Breast epithelium (tissue), 4 donors: ENCODE measurements around the gene FKRP. TPM values are rescaled to one million over a fixed set of nuclear protein-coding genes. Genes with fewer than 3 reads are reported as not detected.

Experiments used
- DNase-seq, 2 donors: peaks; one replicate each; pipeline ENCODE4 v3.0.0-alpha.2; 2019; ENCODE audit warnings: low spot score in 2 of 2
- H3K27ac ChIP-seq, 2 donors: fragments of 200-600 bp; sonication (generic) in 1 of 2; one replicate each; pipeline ENCODE4 v1.5.1; 2016 to 2019; ENCODE audit warnings: mild to moderate bottlenecking in 1 of 2
- H3K27me3 ChIP-seq, 2 donors: fragments of 200-600 bp; sonication (generic) in 1 of 2; one replicate each; pipeline versions ENCODE4 v1.5.1 to v1.6.0; 2017 to 2019; ENCODE audit warnings: control low read depth in 1 of 2, mild to moderate bottlenecking in 1 of 2
- H3K36me3 ChIP-seq: fragments of 200-600 bp; one replicate; pipeline ENCODE4 v1.5.1; 2019
- H3K4me1 ChIP-seq, 2 donors: fragments of 200-600 bp; sonication (generic); one replicate each; pipeline ENCODE4 v1.5.1; 2016 to 2019; ENCODE audit warnings: control low read depth in 1 of 2
- H3K4me3 ChIP-seq, 3 donors: fragments of 200-600 bp; sonication (generic); 1 replicate in 2 of 3; 2 replicates in 1 of 3; pipeline ENCODE4 v1.5.1; 2016 to 2019; ENCODE audit warnings: mild to moderate bottlenecking in 3 of 3, moderate library complexity in 2 of 3
- H3K9me3 ChIP-seq, 2 donors: fragments of 200-600 bp; sonication (generic) in 1 of 2; one replicate each; pipeline ENCODE4 v1.5.1; 2016 to 2019; ENCODE audit warnings: control low read depth in 1 of 2
- CTCF ChIP-seq, 3 donors: fragments of 450-650 bp; IDR thresholded peaks; one replicate each; pipeline ENCODE4 v1.5.1; 2016 to 2017; ENCODE audit warnings: antibody characterized with exemption in 3 of 3, mild to moderate bottlenecking in 3 of 3, moderate library complexity in 3 of 3
- POLR2A ChIP-seq: fragments of 450-650 bp; IDR thresholded peaks from one replicate; pipeline ENCODE4 v1.6.1; 2016; ENCODE audit warnings: antibody characterized with exemption, mild to moderate bottlenecking, moderate library complexity
- POLR2AphosphoS5 ChIP-seq, 3 donors: sonication (generic); formaldehyde crosslinking; IDR thresholded peaks; one replicate each; pipeline ENCODE4 v1.6.1; 2017; ENCODE audit warnings: antibody characterized with exemption in 3 of 3
- intact Hi-C: fragments of 100-400 bp; cut with DNase I; formaldehyde crosslinking; loops from one replicate; pipeline ENCODE4 v1.15.1; 2023; ENCODE audit warnings: low total_unique reads
- total RNA-seq, 3 donors: library from RNA; depleted of rRNA; stranded (reverse); fragments of >200 nt; gene quantifications; one replicate each; pipeline ENCODE4 v1.1.0, GENCODE V29; 2016

The FKRP gene
- total RNA-seq, 3 donors from 2014 or later: 11.4 to 23.1 (median 12.1) TPM

DNA sequence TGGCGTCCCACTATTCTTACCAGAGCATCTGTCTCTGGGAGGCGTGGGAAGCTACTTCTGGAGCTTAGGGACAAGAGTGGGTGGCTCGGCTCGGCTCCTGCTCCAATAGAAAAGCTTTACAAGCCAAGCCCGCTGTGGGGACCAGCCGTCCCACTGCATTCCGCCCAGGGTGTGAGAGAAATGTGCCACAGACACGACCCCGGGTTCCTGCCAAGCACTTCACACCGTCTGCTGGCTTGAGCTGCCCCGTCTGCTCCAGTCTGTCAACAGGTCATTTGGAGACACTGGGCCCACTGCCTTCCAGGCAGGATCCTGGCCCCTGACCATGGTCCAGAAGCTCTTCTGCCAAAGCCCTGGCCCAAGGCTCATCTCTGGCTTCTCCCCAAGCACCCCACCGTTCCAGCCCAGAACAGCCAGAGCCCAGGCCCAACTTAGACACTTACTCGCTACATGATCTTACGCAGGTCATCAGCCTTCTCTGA is 6.5 kb upstream of the FKRP start:
- Histone ChIP-seq H3K27ac (peak overlapping the region; percentile 55 to 68), H3K9me3 (no peaks in the 10 kb centered on the region), H3K4me1 (no peaks in the 10 kb centered on the region), H3K36me3 (no peaks in the 10 kb centered on the region), H3K27me3 (no peaks in the 10 kb centered on the region), H3K4me3 (peak overlapping the region in 1 of 3 donors; percentile 1)
- no peak for TF ChIP-seq CTCF (IDR thresholded peaks at IDR 0.05)
- TF ChIP-seq POLR2AphosphoS5 (IDR thresholded peaks at IDR 0.05): peak in 1 of 3 donors; percentile 35
- TF ChIP-seq POLR2A: no peak
- intact Hi-C loops: no loop called here
- DNase-seq: peak in 1 of 2 donors; percentile 61

- no peak for DNase-seq
- Histone ChIP-seq H3K27me3 (no peaks in the 10 kb centered on the region), H3K4me1 (no peaks in the 10 kb centered on the region), H3K27ac (no peak overlapping the region), H3K4me3 (no peak overlapping the region), H3K9me3 (no peaks in the 10 kb centered on the region), H3K36me3 (no peaks in the 10 kb centered on the region)
- intact Hi-C loops: no loop called here
- TF ChIP-seq POLR2A (no peak), POLR2AphosphoS5 (IDR thresholded peaks at IDR 0.05) (no peak), CTCF (IDR thresholded peaks at IDR 0.05) (no peak)
These were observed 4.4 kb upstream of the FKRP start for GRCh38 chr19:46741447-46741846.

GRCh38 chr19:46742926-46743480 is 2.9 kb upstream of the FKRP start:
- intact Hi-C loops: no loop called here
- no peak for TF ChIP-seq POLR2A
- no peak for TF ChIP-seq CTCF (IDR thresholded peaks at IDR 0.05)
- TF ChIP-seq POLR2AphosphoS5 (IDR thresholded peaks at IDR 0.05): no peak

DNA sequence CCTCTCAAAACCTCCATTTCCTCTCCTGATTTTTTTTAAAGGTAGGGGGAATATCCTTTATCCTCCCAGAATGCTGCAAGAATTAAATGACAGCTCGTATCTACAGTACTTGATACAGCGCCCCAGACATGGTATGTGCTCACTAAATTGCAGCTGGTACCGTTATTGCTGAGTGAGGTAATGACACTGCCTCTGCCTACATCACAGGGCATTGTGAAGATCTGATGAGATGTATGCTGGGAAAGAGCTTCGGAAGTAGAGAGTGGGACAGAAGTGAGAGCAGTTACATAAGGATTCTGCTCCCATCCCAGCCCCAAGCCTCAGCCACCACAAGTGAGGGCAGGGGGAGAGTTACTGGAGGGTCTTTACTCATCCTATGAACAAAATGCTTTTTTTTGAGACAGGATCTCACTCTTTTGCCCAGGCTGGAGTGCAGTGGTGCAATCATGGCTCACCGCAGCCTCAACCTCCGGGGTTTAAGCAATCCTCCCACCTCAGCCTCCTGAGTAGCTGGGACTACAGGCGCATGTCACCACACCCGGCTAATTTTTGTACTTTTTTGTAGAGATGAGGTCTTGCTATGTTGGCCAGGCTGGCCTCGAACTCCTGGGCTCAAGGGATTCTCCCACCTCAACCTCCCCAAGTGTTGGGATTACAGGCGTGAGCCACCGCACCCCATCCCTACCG is 1.7 kb upstream of the FKRP start:
- intact Hi-C loops: no loop called here

More at GRCh38 chr19:46742926-46743480, 2.9 kb upstream of the FKRP start:
- Histone ChIP-seq H3K9me3 (no peaks in the 10 kb centered on the region), H3K27me3 (no peaks in the 10 kb centered on the region), H3K4me1 (peaks cover 0 to 4% of the 10 kb centered on the region in 2 donors), H3K27ac (no peak overlapping the region), H3K4me3 (no peak overlapping the region), H3K36me3 (no peaks in the 10 kb centered on the region)
- no peak for DNase-seq

More for the DNA sequence above, 1.7 kb upstream of the FKRP start:
- Histone ChIP-seq H3K4me3 (peak overlapping the region in 1 of 3 donors; percentile 94), H3K36me3 (no peaks in the 10 kb centered on the region), H3K4me1 (peaks cover 0 to 4% of the 10 kb centered on the region in 2 donors), H3K9me3 (no peaks in the 10 kb centered on the region), H3K27ac (no peak overlapping the region), H3K27me3 (no peaks in the 10 kb centered on the region)
- no peak for DNase-seq
- TF ChIP-seq POLR2A (no peak), POLR2AphosphoS5 (IDR thresholded peaks at IDR 0.05) (no peak), CTCF (IDR thresholded peaks at IDR 0.05) (no peak)
